ENCODE data around the gene MYL11.
"Not testable (repeated sequence)": the region's sequence is repeated elsewhere in the genome, so short reads cannot be mapped to it uniquely, and the experiment has no call there.

MYL11 gene

GRCh38 chr16:30374538-30374937 is at the start of gene MYL11:
TSS of gene MYL11 (plus strand) at chr16:30374802. CDS start at chr16:30374858, 56 bp downstream.
- Mint-ChIP-seq H3K4me3 (no peak within 1 kb of the TSS), H3K4me1 (peaks cover 46% of the 10 kb centered on the region), H3K27ac (peak within 1 kb of the TSS; percentile 97), H3K36me3 (peaks cover 22% of the 10 kb centered on the region), H3K27me3 (no peaks in the 10 kb centered on the region), H3K9me3 (no peaks in the 10 kb centered on the region)
- DNase-seq = no peak
- CTCF ChIA-PET = no interaction called here

- H3K4me3 Mint-ChIP-seq = peak overlapping the region; percentile 90
- H3K9me3 Mint-ChIP-seq, H3K36me3 Mint-ChIP-seq, H3K27me3 Mint-ChIP-seq: not testable (repeated sequence)
- peak; percentile 92 for DNase-seq
- peak overlapping the region; percentile 93 for H3K27ac Mint-ChIP-seq
- CTCF ChIA-PET = interaction anchor here (1.4 to 1.8 kb wide), 2 partner anchors 36 to 243 kb away, joined by 4 to 5 read pairs; partner anchors contain the start of genes TBC1D10B and TBX6
- H3K4me1 Mint-ChIP-seq = peaks cover 25% of the 10 kb centered on the region
Measured at GRCh38 chr16:30334473-30334989, 40.1 kb upstream of the MYL11 start.

GRCh38 chr16:30335028-30335597 is 39.5 kb upstream of the MYL11 start:
- H3K27me3 Mint-ChIP-seq, H3K36me3 Mint-ChIP-seq, H3K9me3 Mint-ChIP-seq: not testable (repeated sequence)
- CTCF ChIA-PET = interaction anchor here (1.4 to 1.8 kb wide), 2 partner anchors 36 to 243 kb away, joined by 4 to 5 read pairs; partner anchors contain the start of genes TBC1D10B and TBX6
- Mint-ChIP-seq H3K27ac (peak overlapping the region; percentile 93), H3K4me1 (peaks cover 26% of the 10 kb centered on the region), H3K4me3 (peak overlapping the region; percentile 77)
- peak; percentile 89 for DNase-seq

GRCh38 chr16:30335598-30336474 is 38.8 kb upstream of the MYL11 start:
- DNase-seq = peak; percentile 56
- H3K4me1 Mint-ChIP-seq = peaks cover 27% of the 10 kb centered on the region

GRCh38 chr16:30337964-30338357 is 36.6 kb upstream of the MYL11 start:
- CTCF ChIA-PET, H3K9me3 Mint-ChIP-seq, H3K36me3 Mint-ChIP-seq, DNase-seq, H3K27me3 Mint-ChIP-seq, H3K27ac Mint-ChIP-seq, H3K4me3 Mint-ChIP-seq: not testable (repeated sequence)
- H3K4me1 Mint-ChIP-seq = peaks cover 23% of the 10 kb centered on the region

More at GRCh38 chr16:30335598-30336474, 38.8 kb upstream of the MYL11 start:
- no peaks in the 10 kb centered on the region for H3K27me3 Mint-ChIP-seq
- H3K4me3 Mint-ChIP-seq = peak overlapping the region; percentile 77
- H3K27ac Mint-ChIP-seq = peak overlapping the region; percentile 93
- CTCF ChIA-PET = interaction anchor here (1.4 to 1.8 kb wide), 2 partner anchors 35 to 244 kb away, joined by 4 to 5 read pairs; partner anchors contain the start of genes TBC1D10B and TBX6
- H3K9me3 Mint-ChIP-seq = no peaks in the 10 kb centered on the region
- H3K36me3 Mint-ChIP-seq = no peaks in the 10 kb centered on the region

- H3K27ac Mint-ChIP-seq, CTCF ChIA-PET, DNase-seq, H3K36me3 Mint-ChIP-seq, H3K9me3 Mint-ChIP-seq, H3K27me3 Mint-ChIP-seq, H3K4me3 Mint-ChIP-seq: not testable (repeated sequence)
- H3K4me1 Mint-ChIP-seq = peaks cover 21% of the 10 kb centered on the region
Measured at GRCh38 chr16:30338715-30339114, 35.9 kb upstream of the MYL11 start.

GRCh38 chr16:30340621-30341020 is 34.0 kb upstream of the MYL11 start:
- Mint-ChIP-seq H3K36me3 (no peaks in the 10 kb centered on the region), H3K27me3 (no peaks in the 10 kb centered on the region), H3K4me1 (peaks cover 19% of the 10 kb centered on the region), H3K9me3 (no peaks in the 10 kb centered on the region), H3K4me3 (no peak overlapping the region), H3K27ac (peak overlapping the region; percentile 64)
- DNase-seq = no peak
- CTCF ChIA-PET = no interaction called here

GRCh38 chr16:30341971-30342370 is 32.6 kb upstream of the MYL11 start:
- H3K9me3 Mint-ChIP-seq, H3K27ac Mint-ChIP-seq, DNase-seq, H3K4me3 Mint-ChIP-seq, H3K4me1 Mint-ChIP-seq, H3K36me3 Mint-ChIP-seq, H3K27me3 Mint-ChIP-seq: not testable (repeated sequence)
- CTCF ChIA-PET = interaction anchor here (1.2 to 1.5 kb wide), 2 partner anchors 28 to 68 kb away, joined by 3 to 4 read pairs; partner anchors contain the start of gene TBC1D10B

- Mint-ChIP-seq H3K4me3 (no peak overlapping the region), H3K36me3 (no peaks in the 10 kb centered on the region), H3K27ac (no peak overlapping the region), H3K4me1 (peaks cover 9% of the 10 kb centered on the region), H3K9me3 (no peaks in the 10 kb centered on the region), H3K27me3 (no peaks in the 10 kb centered on the region)
- CTCF ChIA-PET = interaction anchor here (1.2 kb wide), 1 partner anchor 27 kb away, joined by 3 read pairs; the partner anchor contains the start of gene TBC1D10B
- DNase-seq = no peak
Measured at GRCh38 chr16:30342751-30343490, 31.7 kb upstream of the MYL11 start.

- H3K36me3 Mint-ChIP-seq, H3K4me1 Mint-ChIP-seq, H3K4me3 Mint-ChIP-seq, H3K27ac Mint-ChIP-seq, H3K9me3 Mint-ChIP-seq, CTCF ChIA-PET, H3K27me3 Mint-ChIP-seq, DNase-seq: not testable (repeated sequence)
Measured at GRCh38 chr16:30343491-30343820, 31.1 kb upstream of the MYL11 start.

- Mint-ChIP-seq H3K4me1 (peaks cover 4% of the 10 kb centered on the region), H3K36me3 (peaks cover 12% of the 10 kb centered on the region), H3K9me3 (no peaks in the 10 kb centered on the region), H3K27me3 (no peaks in the 10 kb centered on the region), H3K27ac (no peak overlapping the region), H3K4me3 (no peak overlapping the region)
- CTCF ChIA-PET = interaction anchor here (1.2 to 2.1 kb wide), 2 partner anchors 10 to 63 kb away, joined by 3 to 8 read pairs; no protein-coding TSS in a partner anchor
- no peak for DNase-seq
Measured at GRCh38 chr16:30346286-30346685, 28.3 kb upstream of the MYL11 start.

- H3K9me3 Mint-ChIP-seq = no peaks in the 10 kb centered on the region
- no peak for DNase-seq
- peaks cover 27% of the 10 kb centered on the region for H3K36me3 Mint-ChIP-seq
- CTCF ChIA-PET = interaction anchor here (2.1 kb wide), 1 partner anchor 62 kb away, joined by 8 read pairs; no protein-coding TSS in a partner anchor
- H3K27ac Mint-ChIP-seq = no peak overlapping the region
- H3K4me1 Mint-ChIP-seq = peaks cover 7% of the 10 kb centered on the region
- H3K27me3 Mint-ChIP-seq = no peaks in the 10 kb centered on the region
- H3K4me3 Mint-ChIP-seq = no peak overlapping the region
Measured at GRCh38 chr16:30348113-30348512, 26.5 kb upstream of the MYL11 start.

- no peak overlapping the region for H3K27ac Mint-ChIP-seq
- peaks cover 13% of the 10 kb centered on the region for H3K4me1 Mint-ChIP-seq
- DNase-seq = no peak
- peaks cover 30% of the 10 kb centered on the region for H3K36me3 Mint-ChIP-seq
- H3K27me3 Mint-ChIP-seq = no peaks in the 10 kb centered on the region
- H3K4me3 Mint-ChIP-seq = no peak overlapping the region
- CTCF ChIA-PET = no interaction called here
- H3K9me3 Mint-ChIP-seq = no peaks in the 10 kb centered on the region
Measured at GRCh38 chr16:30348929-30349328, 25.7 kb upstream of the MYL11 start.

- Mint-ChIP-seq H3K9me3 (no peaks in the 10 kb centered on the region), H3K27me3 (no peaks in the 10 kb centered on the region), H3K36me3 (peaks cover 36% of the 10 kb centered on the region), H3K4me1 (peaks cover 20% of the 10 kb centered on the region), H3K4me3 (no peak overlapping the region), H3K27ac (peak overlapping the region; percentile 65)
- DNase-seq = no peak
- CTCF ChIA-PET = no interaction called here
Measured at GRCh38 chr16:30349675-30350074, 24.9 kb upstream of the MYL11 start.

Measured in activated naive CD4-positive, alpha-beta T cell treated with anti-CD3 and anti-CD28 coated beads, Interleukin-2, amount 10 ng/mL, durations not matched to agents 7 days and 5 days (primary cell).